Stimulated activated naive B cell treated with anti-CD40 and anti-IgM and Interleukin-4, amounts not matched to agents 10 μg/mL and 1 μg/mL and 100 μg/mL, for 72 hours (primary cell): ENCODE measurements around the gene CASP12.
A peak's percentile ranks its signal among the peaks of the same experiment; 100 is the strongest.
"Not testable (repeated sequence)": the region's sequence is repeated elsewhere in the genome, so short reads cannot be mapped to it uniquely, and the experiment has no call there.

ENCODE experiments used
- ATAC-seq, 2 donors: fragments of 150-1000 bp; cut with Tn5 transposase; replicated peaks; 2 replicates each; pipeline ENCODE4 v1.10.0; 2021; ENCODE audit warnings: moderate library complexity in 1 of 2
- DNase-seq: peaks from one replicate; pipeline ENCODE4 v3.0.0; 2021
- H3K27ac Mint-ChIP-seq: one replicate; pipeline ENCODE4 v1.8.0; 2022; ENCODE audit warnings: mild to moderate bottlenecking, mixed read lengths
- H3K27me3 Mint-ChIP-seq, 2 donors: one replicate each; pipeline ENCODE4 v1.8.0; 2022; ENCODE audit warnings: mixed read lengths in 2 of 2
- H3K36me3 Mint-ChIP-seq, 2 donors: one replicate each; pipeline ENCODE4 v1.8.0; 2022; ENCODE audit warnings: mixed read lengths in 2 of 2, mild to moderate bottlenecking in 1 of 2
- H3K4me1 Mint-ChIP-seq, 2 donors: one replicate each; pipeline ENCODE4 v1.8.0; 2022; ENCODE audit warnings: mixed read lengths in 2 of 2, mild to moderate bottlenecking in 1 of 2
- H3K4me3 Mint-ChIP-seq, 2 donors: one replicate each; pipeline ENCODE4 v1.8.0; 2022; ENCODE audit warnings: mild to moderate bottlenecking in 2 of 2, mixed read lengths in 2 of 2, moderate library complexity in 1 of 2
- H3K9me3 Mint-ChIP-seq, 2 donors: one replicate each; pipeline ENCODE4 v1.8.0; 2022; ENCODE audit warnings: mixed read lengths in 2 of 2, mild to moderate bottlenecking in 1 of 2

The CASP12 gene

GRCh38 chr11:104897891-104898684 lies at the start of gene CASP12:
CASP12 (minus strand) TSS chr11:104898460.
- no peak for DNase-seq
- Mint-ChIP-seq H3K36me3 (peaks cover 2 to 5% of the 10 kb centered on the region in 2 donors), H3K9me3 (peaks cover 0 to 3% of the 10 kb centered on the region in 2 donors)

GRCh38 chr11:104946907-104947306 lies 48.6 kb upstream of the CASP12 start:
- Mint-ChIP-seq H3K4me3 (no peak overlapping the region), H3K27ac (peak overlapping the region; percentile 20), H3K9me3 (no peaks in the 10 kb centered on the region), H3K36me3 (peaks cover 71 to 79% of the 10 kb centered on the region in 2 donors), H3K27me3 (no peaks in the 10 kb centered on the region), H3K4me1 (peaks cover 2 to 7% of the 10 kb centered on the region in 2 donors)
- ATAC-seq, result peak; percentile 92 to 94
- no peak for DNase-seq

More at GRCh38 chr11:104897891-104898684, at the start of gene CASP12:
- H3K27me3 Mint-ChIP-seq, result no peaks in the 10 kb centered on the region
- H3K4me1 Mint-ChIP-seq, result peaks cover 21 to 27% of the 10 kb centered on the region in 2 donors
- no peak within 1 kb of the TSS for H3K27ac Mint-ChIP-seq
- ATAC-seq, result peak in 1 of 2 donors; percentile 29
- peak within 1 kb of the TSS; percentile 39 to 61 for H3K4me3 Mint-ChIP-seq

- DNase-seq, result no peak
- Mint-ChIP-seq H3K27ac (no peak overlapping the region), H3K4me3 (no peak overlapping the region), H3K4me1 (peaks cover 4 to 13% of the 10 kb centered on the region in 2 donors), H3K9me3 (no peaks in the 10 kb centered on the region), H3K27me3 (no peaks in the 10 kb centered on the region), H3K36me3 (peaks cover 57 to 62% of the 10 kb centered on the region in 2 donors)
- ATAC-seq, result no peak
Measured at GRCh38 chr11:104944076-104944475, 45.8 kb upstream of the CASP12 start.

- ATAC-seq (no peak), DNase-seq (no peak)
- no peak overlapping the region for H3K4me3 Mint-ChIP-seq
- H3K9me3 Mint-ChIP-seq, result no peaks in the 10 kb centered on the region
- peaks cover 4 to 13% of the 10 kb centered on the region in 2 donors for H3K4me1 Mint-ChIP-seq
- peaks cover 52 to 57% of the 10 kb centered on the region in 2 donors for H3K36me3 Mint-ChIP-seq
- H3K27me3 Mint-ChIP-seq, result no peaks in the 10 kb centered on the region
- no peak overlapping the region for H3K27ac Mint-ChIP-seq
Measured at GRCh38 chr11:104943561-104943960, 45.3 kb upstream of the CASP12 start.

GRCh38 chr11:104934594-104934993 lies 36.3 kb upstream of the CASP12 start:
- peak in 1 of 2 donors; percentile 25 for ATAC-seq
- H3K4me3 Mint-ChIP-seq, result peak overlapping the region; percentile 8 to 46
- no peak for DNase-seq
- H3K4me1 Mint-ChIP-seq, result peaks cover 39 to 65% of the 10 kb centered on the region in 2 donors
- H3K36me3 Mint-ChIP-seq, result peaks cover 10 to 32% of the 10 kb centered on the region in 2 donors
- H3K27me3 Mint-ChIP-seq, result no peaks in the 10 kb centered on the region
- H3K27ac Mint-ChIP-seq, result peak overlapping the region; percentile 15
- peaks cover 16 to 23% of the 10 kb centered on the region in 2 donors for H3K9me3 Mint-ChIP-seq

- Mint-ChIP-seq H3K4me3 (peak overlapping the region in 1 of 2 donors; percentile 8), H3K4me1 (peaks cover 39 to 64% of the 10 kb centered on the region in 2 donors), H3K9me3 (peaks cover 21 to 26% of the 10 kb centered on the region in 2 donors), H3K36me3 (peaks cover 12 to 38% of the 10 kb centered on the region in 2 donors)
- DNase-seq, H3K27me3 Mint-ChIP-seq, ATAC-seq, H3K27ac Mint-ChIP-seq: not testable (repeated sequence)
Measured at GRCh38 chr11:104934073-104934472, 35.8 kb upstream of the CASP12 start.

- Mint-ChIP-seq H3K4me1 (peaks cover 23 to 55% of the 10 kb centered on the region in 2 donors), H3K36me3 (peaks cover 25 to 58% of the 10 kb centered on the region in 2 donors), H3K9me3 (peaks cover 29 to 31% of the 10 kb centered on the region in 2 donors), H3K4me3 (no peak overlapping the region), H3K27ac (no peak overlapping the region), H3K27me3 (no peaks in the 10 kb centered on the region)
- no peak for ATAC-seq
- DNase-seq, result no peak
Measured at GRCh38 chr11:104928811-104929210, 30.6 kb upstream of the CASP12 start.

GRCh38 chr11:104926771-104927611 lies 28.7 kb upstream of the CASP12 start:
- Mint-ChIP-seq H3K27me3 (no peaks in the 10 kb centered on the region), H3K27ac (no peak overlapping the region), H3K36me3 (peaks cover 23 to 54% of the 10 kb centered on the region in 2 donors), H3K4me1 (peaks cover 23 to 50% of the 10 kb centered on the region in 2 donors), H3K9me3 (peaks cover 23 to 27% of the 10 kb centered on the region in 2 donors), H3K4me3 (no peak overlapping the region)
- ATAC-seq (no peak), DNase-seq (no peak)

GRCh38 chr11:104925850-104926249 lies 27.6 kb upstream of the CASP12 start:
- Mint-ChIP-seq H3K27me3 (no peaks in the 10 kb centered on the region), H3K9me3 (peaks cover 22 to 24% of the 10 kb centered on the region in 2 donors), H3K36me3 (peaks cover 18 to 42% of the 10 kb centered on the region in 2 donors), H3K4me3 (no peak overlapping the region), H3K27ac (no peak overlapping the region), H3K4me1 (peaks cover 26 to 49% of the 10 kb centered on the region in 2 donors)
- ATAC-seq, result no peak
- no peak for DNase-seq

- Mint-ChIP-seq H3K4me3 (peak overlapping the region; percentile 81 to 88), H3K27ac (peak overlapping the region; percentile 92), H3K9me3 (no peaks in the 10 kb centered on the region), H3K4me1 (peaks cover 41 to 75% of the 10 kb centered on the region in 2 donors), H3K36me3 (peaks cover 0 to 2% of the 10 kb centered on the region in 2 donors), H3K27me3 (no peaks in the 10 kb centered on the region)
- ATAC-seq, result peak; percentile 66 to 73
- DNase-seq, result no peak
Measured at GRCh38 chr11:104918113-104918824, 20.0 kb upstream of the CASP12 start.

GRCh38 chr11:104917271-104918112 lies 19.2 kb upstream of the CASP12 start:
- H3K27me3 Mint-ChIP-seq, result no peaks in the 10 kb centered on the region
- no peaks in the 10 kb centered on the region for H3K9me3 Mint-ChIP-seq
- peak overlapping the region; percentile 92 for H3K27ac Mint-ChIP-seq
- peak overlapping the region; percentile 81 to 88 for H3K4me3 Mint-ChIP-seq
- H3K4me1 Mint-ChIP-seq, result peaks cover 37 to 71% of the 10 kb centered on the region in 2 donors
- DNase-seq (no peak), ATAC-seq (peak; percentile 38 to 46)
- H3K36me3 Mint-ChIP-seq, result no peaks in the 10 kb centered on the region

- peak overlapping the region; percentile 78 for H3K27ac Mint-ChIP-seq
- peak overlapping the region; percentile 43 to 65 for H3K4me3 Mint-ChIP-seq
- no peaks in the 10 kb centered on the region for H3K27me3 Mint-ChIP-seq
- DNase-seq (no peak), ATAC-seq (no peak)
- H3K4me1 Mint-ChIP-seq, result peaks cover 29 to 63% of the 10 kb centered on the region in 2 donors
- no peaks in the 10 kb centered on the region for H3K9me3 Mint-ChIP-seq
- H3K36me3 Mint-ChIP-seq, result no peaks in the 10 kb centered on the region
Measured at GRCh38 chr11:104916442-104916841, 18.2 kb upstream of the CASP12 start.

- Mint-ChIP-seq H3K36me3 (peaks cover 2 to 3% of the 10 kb centered on the region in 2 donors), H3K27ac (no peak overlapping the region), H3K4me1 (peaks cover 23 to 45% of the 10 kb centered on the region in 2 donors), H3K27me3 (no peaks in the 10 kb centered on the region), H3K4me3 (no peak overlapping the region), H3K9me3 (peaks cover 0 to 2% of the 10 kb centered on the region in 2 donors)
- DNase-seq (no peak), ATAC-seq (no peak)
Measured at GRCh38 chr11:104912102-104912501, 13.8 kb upstream of the CASP12 start.
